CD4-positive, alpha-beta T cell treated with Interferon gamma for 1 hour (primary cell): ENCODE data around the gene TNNT2.

Source experiments
- DNase-seq: peaks from one replicate; pipeline ENCODE4 v3.0.0-alpha.2; 2020

The TNNT2 gene

DNA sequence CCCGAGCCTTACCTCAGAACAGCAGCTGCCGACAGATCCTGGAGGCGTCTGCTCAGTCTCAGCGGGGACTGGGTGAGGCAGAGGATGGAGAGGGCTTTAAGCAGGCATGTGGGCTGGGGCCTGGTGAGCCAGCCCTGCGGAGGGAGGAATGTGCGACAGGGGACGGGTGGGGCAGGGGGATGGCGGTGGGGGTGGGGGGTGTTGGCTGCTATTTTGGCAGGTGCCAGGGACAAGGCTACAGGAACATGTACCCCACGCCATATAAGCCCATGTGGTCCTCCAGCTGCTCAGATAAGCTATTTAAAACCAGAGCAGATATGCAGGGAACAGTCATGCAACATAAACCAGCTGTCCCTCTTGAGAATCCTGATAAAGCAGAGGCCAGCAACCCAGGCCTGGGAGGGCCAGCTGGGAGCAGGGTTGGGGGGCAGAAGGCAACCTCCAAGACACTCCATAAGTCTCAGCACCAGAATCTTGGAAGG, at the start of gene TNNT2:
TNNT2 (minus strand) TSS at position 70 of the 482 bp plus-strand sequence. CDS start 4,426 bp downstream, outside the sequence.
- no peak for DNase-seq

GRCh38 chr1:201426479-201427310, 49.2 kb upstream of the TNNT2 start:
- DNase-seq: no peak

- no peak for DNase-seq
Measured at GRCh38 chr1:201424146-201424545, 46.7 kb upstream of the TNNT2 start.

DNA sequence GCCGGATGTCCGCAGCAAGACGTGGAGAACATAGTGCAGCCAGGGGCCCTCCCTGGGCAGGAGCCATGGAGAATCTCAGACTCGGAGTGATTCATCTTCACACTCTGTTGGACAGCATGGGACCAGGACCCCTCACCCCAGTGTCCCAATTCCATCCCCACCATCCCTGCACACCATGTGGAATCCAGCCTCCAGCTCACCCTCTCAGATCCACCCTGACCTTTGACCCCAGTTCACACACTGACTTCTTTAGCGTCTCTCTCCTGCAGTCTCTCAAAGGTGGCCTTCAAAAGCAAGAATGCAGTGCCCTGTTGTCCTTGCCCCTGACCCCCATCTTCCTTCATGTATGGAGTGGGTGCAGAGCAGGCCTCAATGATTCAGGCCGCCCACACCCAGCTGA, 46.2 kb upstream of the TNNT2 start:
- DNase-seq: no peak

GRCh38 chr1:201422436-201423030, 45.1 kb upstream of the TNNT2 start:
- DNase-seq: no peak

DNA sequence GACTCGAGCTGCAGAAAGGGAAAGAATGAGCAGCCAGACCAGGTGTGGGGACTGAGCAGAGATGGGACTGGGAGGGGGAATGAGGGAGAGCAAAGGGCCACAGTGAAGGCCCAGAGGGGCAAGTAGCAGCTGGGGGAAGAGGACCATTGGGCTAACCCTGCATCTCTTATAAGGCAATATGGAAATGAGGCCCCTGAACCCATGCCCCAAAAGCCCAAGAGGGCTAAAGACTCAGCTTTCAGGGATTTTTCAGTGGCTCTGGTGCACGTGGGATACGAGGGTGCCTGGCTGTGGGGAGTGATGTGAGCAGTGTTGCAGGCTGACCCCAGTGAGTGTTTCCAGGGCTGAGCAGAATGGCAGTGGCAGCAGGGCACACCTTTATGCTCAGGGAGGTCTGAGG, 44.5 kb upstream of the TNNT2 start:
- DNase-seq: no peak

DNA sequence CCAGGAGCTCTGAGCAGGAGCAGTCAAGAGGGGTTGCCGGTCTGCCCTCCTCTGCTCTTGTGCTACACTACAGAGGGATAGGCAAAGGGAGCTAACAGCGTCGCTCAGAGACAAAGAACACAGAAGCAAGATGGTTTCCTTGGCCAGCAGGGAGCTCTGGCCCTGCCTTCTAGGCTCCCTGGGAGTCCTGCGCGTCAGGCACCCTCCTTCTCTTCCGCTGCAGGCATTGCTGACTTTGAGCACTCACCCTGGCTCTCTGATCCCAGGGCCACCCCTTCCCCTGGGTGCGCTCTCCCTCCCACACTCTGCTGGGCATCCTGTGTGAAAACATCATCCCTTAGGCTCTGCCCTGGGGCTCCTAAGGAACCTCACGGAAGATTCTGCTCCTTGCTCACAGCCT, 43.6 kb upstream of the TNNT2 start:
- DNase-seq: no peak

DNA sequence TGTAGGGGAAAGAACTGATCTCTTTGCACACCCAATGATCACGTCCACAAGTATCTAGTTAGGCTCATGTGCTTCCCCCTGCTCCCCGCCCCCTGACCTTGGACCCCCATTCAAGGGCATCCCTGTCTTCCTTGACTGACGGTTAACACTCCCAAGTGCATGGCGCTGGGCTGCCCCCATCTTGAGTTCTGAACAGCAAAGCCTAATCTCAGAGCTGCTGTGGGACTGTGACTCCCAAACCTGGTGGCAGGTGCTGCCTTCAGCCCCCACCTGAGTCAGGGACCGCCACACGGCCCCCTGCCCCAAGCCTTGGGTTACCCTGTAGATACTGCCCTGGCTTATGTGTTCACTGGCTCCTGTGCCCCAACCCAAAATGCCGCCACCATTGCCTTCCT, 43.1 kb upstream of the TNNT2 start:
- no peak for DNase-seq

DNA sequence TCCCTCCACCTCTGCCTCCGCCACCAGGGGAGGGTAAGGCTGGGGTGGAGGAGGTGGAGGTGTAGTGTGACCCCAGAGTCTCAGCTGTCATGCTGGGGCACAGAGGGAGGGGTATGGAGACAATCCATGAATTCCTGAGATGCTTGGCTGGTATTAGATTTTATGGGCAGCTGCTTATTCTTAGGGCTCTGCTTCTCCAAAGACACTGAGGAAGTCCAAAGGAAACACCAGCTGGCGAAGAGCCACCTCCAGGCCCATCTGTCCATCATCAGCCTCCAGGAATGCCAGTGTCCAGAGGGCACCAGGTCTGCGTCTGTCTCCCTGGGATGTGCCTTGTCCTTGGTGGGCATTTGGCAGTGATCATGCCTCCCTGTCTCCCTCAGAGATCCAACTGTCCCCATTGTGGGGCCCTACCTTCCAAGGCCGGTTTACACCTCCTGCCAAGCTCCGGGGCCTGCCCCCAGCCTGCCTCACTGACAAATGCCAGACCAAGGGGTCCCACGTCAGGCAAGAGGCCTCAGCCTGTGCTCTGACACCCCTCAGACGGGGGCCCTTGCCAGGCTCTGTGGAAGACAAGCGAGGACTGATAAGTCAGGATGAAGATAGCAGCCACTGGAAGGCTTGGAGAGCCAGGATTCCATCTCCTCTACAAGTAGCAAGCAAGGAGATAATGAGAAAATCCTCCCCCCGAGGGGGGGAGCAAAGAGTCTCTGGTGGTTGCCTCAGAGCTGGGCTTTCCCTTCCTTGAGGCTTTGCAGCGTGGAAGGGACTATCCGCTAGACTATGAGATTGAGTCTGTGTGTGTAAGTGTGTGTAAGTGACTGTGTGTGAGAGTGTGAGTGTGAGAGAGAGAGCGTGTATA, 42.5 kb upstream of the TNNT2 start:
- no peak for DNase-seq

DNA sequence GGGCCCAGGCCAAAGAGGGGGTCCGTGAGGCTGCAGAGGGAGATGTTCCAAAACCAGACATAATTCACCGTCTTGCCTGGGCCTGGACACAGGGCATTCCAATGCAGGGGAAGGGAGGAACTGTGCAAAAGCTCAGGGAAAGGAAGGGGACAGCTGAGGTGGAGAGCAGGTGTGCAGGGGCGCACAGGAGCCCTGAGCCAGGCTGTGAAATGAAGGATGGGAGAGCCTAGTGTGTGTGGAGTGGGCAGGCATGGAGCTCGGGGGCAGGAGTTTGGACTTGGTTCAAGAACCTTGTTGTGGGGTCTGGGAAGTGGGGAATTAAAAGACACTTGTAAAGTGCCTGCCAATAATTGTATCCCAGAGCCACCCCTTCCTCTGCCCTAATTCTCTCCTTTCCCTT, 41.8 kb upstream of the TNNT2 start:
- no peak for DNase-seq

DNA sequence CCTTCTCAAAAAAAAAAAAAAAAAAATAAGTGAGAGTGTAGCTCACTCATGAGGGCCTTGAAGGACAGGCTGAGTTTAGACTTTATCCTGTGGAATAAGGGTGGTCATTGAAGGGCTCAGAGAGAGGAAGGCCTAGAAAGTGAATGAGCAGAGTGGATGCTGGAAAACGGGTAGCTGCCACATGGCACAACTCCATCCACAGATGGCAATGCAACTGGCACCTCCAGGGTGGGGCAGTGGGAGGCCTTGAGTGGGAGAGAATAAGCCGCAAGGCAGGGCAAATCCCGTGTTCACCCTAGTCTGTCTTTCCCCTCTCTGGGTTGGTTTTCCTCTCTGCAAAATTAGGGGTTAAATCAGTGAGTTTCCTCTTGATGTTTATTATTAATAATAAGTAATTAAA, 41.0 kb upstream of the TNNT2 start:
- DNase-seq: no peak

DNA sequence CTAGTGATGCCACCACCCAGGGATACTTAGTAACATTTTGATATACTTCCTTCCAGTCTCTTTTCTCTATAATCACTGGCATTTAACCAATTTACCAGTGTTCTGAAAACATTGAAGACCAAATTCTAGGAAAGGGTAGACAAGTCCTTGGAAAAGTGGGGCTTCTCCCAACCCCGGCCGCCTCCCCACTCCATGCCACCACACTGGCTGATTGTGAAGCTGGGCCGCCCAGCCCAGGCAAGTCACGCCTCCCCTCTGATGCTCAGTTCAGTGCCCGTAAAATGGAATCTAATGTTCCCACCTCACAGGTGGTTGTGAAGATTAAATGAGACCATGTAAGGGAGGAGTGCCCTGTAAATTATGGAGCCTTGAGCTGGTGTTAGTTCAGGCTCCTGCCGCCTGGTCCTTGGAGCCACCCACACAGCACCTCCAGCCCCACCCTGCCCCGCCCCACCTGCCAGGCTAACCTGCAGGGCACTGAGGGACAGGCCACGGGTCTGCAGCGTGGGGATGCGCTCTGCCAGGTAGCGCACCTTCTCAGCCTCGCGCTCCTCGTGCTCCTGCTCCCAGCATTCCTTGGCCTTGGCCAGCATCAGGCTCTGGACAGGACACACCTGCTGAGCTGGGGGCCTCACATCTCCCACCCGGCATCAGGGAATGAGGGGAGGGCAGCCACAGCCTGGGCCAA, 36.7 kb upstream of the TNNT2 start:
- DNase-seq: no peak

- no peak for DNase-seq
Measured at GRCh38 chr1:201411292-201411691, 33.8 kb upstream of the TNNT2 start.

DNA sequence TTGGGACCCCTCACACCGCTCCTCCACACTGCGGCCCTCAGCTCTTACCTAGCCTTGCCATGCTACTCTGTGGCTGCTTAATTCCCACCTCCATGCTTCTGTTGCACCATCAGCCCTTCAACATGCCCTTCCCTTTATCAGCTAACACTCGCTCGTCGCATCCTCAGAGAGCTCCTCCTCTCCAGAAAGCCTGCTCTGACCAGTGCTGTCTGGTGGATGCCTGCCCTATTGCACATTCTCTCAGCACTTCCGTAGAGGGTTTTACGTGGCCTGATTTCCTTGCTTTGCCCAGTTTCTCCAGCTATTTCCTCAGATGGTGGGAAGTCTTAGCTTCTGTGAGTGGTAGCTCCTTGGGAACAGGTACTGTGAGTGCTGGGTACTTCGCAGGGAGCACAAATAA, 32.0 kb upstream of the TNNT2 start:
- DNase-seq: no peak

- DNase-seq: no peak
Measured at GRCh38 chr1:201408834-201409200, 31.3 kb upstream of the TNNT2 start.

- peak; percentile 40 for DNase-seq
Measured at GRCh38 chr1:201408176-201408833, 30.8 kb upstream of the TNNT2 start.

- no peak for DNase-seq
Measured at GRCh38 chr1:201406831-201407406, 29.4 kb upstream of the TNNT2 start.

- no peak for DNase-seq
Measured at GRCh38 chr1:201405484-201405831, 28.0 kb upstream of the TNNT2 start.

DNA sequence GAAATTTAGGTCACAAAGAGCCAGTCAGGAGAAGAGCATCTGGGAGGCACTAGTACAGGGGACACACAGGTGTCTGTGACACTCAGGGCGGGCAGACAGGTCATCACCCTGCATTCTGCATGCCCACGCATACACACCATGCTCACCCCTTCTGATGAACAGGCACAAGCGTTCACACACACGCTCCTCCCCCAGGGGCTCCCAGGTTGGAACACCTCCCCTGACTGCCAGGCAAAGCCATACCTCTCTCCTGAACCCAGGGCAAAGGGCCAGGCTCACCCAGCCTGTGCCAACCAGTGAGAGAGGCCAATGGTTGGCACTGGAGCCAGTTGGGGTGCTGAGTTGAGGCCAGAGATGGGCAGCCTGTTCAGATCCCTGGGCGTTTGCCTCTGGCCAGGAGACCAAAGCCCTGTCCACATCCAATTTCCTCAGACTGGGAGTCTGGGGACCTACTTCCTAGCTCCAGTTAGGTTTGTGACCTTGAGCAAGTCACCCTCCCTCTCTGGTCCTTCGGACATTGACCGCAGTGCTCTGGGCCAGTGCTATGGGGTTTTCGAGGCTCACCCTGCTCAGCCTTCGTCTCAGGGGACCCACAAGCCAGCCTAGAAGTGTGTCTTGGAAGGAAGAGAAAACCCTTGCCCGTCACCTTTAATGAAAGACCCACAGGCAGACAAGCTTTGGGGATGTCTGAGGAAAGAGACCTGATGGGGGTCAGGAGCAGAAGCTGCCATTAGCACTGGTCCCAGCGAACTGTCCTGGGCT, 27.4 kb upstream of the TNNT2 start:
- DNase-seq: no peak

- DNase-seq: no peak
Measured at GRCh38 chr1:201404055-201404454, 26.6 kb upstream of the TNNT2 start.

DNA sequence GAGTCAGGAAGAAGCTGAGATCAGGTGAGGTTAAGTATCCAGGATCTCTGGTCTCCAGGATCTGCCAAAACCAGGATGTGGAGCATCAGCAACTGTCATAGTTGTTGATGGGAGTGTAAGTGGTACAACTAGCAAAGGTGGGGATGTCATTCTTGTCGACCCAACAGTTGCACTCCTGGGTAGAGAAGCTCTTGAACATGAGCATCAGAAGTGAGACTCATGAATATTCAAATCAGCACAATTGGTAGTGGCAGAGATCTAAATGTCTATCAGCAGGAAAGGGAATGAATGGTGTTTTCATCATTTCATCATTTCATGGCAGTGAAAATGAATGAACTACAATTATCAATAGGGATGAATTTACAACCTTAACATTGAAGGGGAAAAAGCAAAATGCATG, 25.9 kb upstream of the TNNT2 start:
- DNase-seq: no peak
